Adipocyte (in vitro differentiated cells): ENCODE measurements around the gene C10orf120.

Experiments used
- DNase-seq: peaks from one replicate; pipeline ENCODE4 v3.0.0-alpha.2; 2015; ENCODE audit warnings: low read depth
- H3K27me3 ChIP-seq: replicated peaks from 2 replicates; pipeline ENCODE4 v1.7.0; 2013; ENCODE audit warnings: mild to moderate bottlenecking, low read length, moderate library complexity; ENCODE audit not compliant: control insufficient read depth, insufficient read depth
- H3K36me3 ChIP-seq: 2 replicates; pipeline ENCODE4 v1.7.0; 2013; ENCODE audit warnings: low read length, mild to moderate bottlenecking, moderate library complexity; ENCODE audit not compliant: control insufficient read depth, insufficient read depth, severe bottlenecking
- H3K4me1 ChIP-seq: 2 replicates; pipeline ENCODE4 v1.7.0; 2013; ENCODE audit warnings: mild to moderate bottlenecking, low read length, moderate library complexity; ENCODE audit not compliant: control insufficient read depth, insufficient read depth
- H3K4me3 ChIP-seq: 2 replicates; pipeline ENCODE4 v1.7.0; 2013; ENCODE audit warnings: mild to moderate bottlenecking, low read length, moderate library complexity
- H3K9ac ChIP-seq: 2 replicates; pipeline ENCODE4 v1.7.0; 2013; ENCODE audit warnings: mild to moderate bottlenecking, low read length, moderate library complexity
- H3K9me3 ChIP-seq: 2 replicates; pipeline ENCODE4 v1.7.0; 2013; ENCODE audit warnings: mild to moderate bottlenecking, low read length, moderate library complexity; ENCODE audit not compliant: control insufficient read depth

C10orf120 gene

GRCh38 chr10:122699796-122700455 is at the start of gene C10orf120:
Gene C10orf120, minus strand, starts transcription at chr10:122699846. Its CDS starts 56 bp downstream, at chr10:122699790.
- Histone ChIP-seq H3K9ac (no peak within 1 kb of the TSS), H3K4me1 (no peaks in the 10 kb centered on the region), H3K36me3 (no peaks in the 10 kb centered on the region), H3K27me3 (peaks cover 21% of the 10 kb centered on the region), H3K9me3 (no peaks in the 10 kb centered on the region), H3K4me3 (no peak within 1 kb of the TSS)
- DNase-seq = no peak

GRCh38 chr10:122748496-122748895 is 48.9 kb upstream of the C10orf120 start:
- no peak for DNase-seq
- no peak overlapping the region for H3K4me3 ChIP-seq
- peaks cover 4% of the 10 kb centered on the region for H3K27me3 ChIP-seq
- no peaks in the 10 kb centered on the region for H3K36me3 ChIP-seq
- H3K4me1 ChIP-seq = no peaks in the 10 kb centered on the region
- no peaks in the 10 kb centered on the region for H3K9me3 ChIP-seq
- H3K9ac ChIP-seq = no peak overlapping the region

- Histone ChIP-seq H3K27me3 (peaks cover 4% of the 10 kb centered on the region), H3K4me1 (no peaks in the 10 kb centered on the region), H3K4me3 (no peak overlapping the region), H3K9ac (no peak overlapping the region), H3K9me3 (no peaks in the 10 kb centered on the region), H3K36me3 (no peaks in the 10 kb centered on the region)
- no peak for DNase-seq
These were observed 46.8 kb upstream of the C10orf120 start for GRCh38 chr10:122746408-122746807.

GRCh38 chr10:122744257-122744656 is 44.6 kb upstream of the C10orf120 start:
- Histone ChIP-seq H3K9ac (no peak overlapping the region), H3K36me3 (no peaks in the 10 kb centered on the region), H3K9me3 (no peaks in the 10 kb centered on the region), H3K4me1 (no peaks in the 10 kb centered on the region), H3K27me3 (peaks cover 4% of the 10 kb centered on the region), H3K4me3 (no peak overlapping the region)
- no peak for DNase-seq

GRCh38 chr10:122740640-122741039 is 41.0 kb upstream of the C10orf120 start:
- Histone ChIP-seq H3K9me3 (no peaks in the 10 kb centered on the region), H3K9ac (no peak overlapping the region), H3K27me3 (no peaks in the 10 kb centered on the region), H3K4me1 (no peaks in the 10 kb centered on the region), H3K36me3 (no peaks in the 10 kb centered on the region), H3K4me3 (no peak overlapping the region)
- no peak for DNase-seq

- H3K4me3 ChIP-seq = no peak overlapping the region
- no peaks in the 10 kb centered on the region for H3K36me3 ChIP-seq
- DNase-seq = no peak
- H3K9me3 ChIP-seq = no peaks in the 10 kb centered on the region
- H3K9ac ChIP-seq = no peak overlapping the region
- no peaks in the 10 kb centered on the region for H3K4me1 ChIP-seq
- no peaks in the 10 kb centered on the region for H3K27me3 ChIP-seq
These were observed 38.4 kb upstream of the C10orf120 start for GRCh38 chr10:122738031-122738430.

- Histone ChIP-seq H3K9me3 (no peaks in the 10 kb centered on the region), H3K4me3 (no peak overlapping the region), H3K27me3 (peaks cover 20% of the 10 kb centered on the region), H3K9ac (no peak overlapping the region), H3K36me3 (no peaks in the 10 kb centered on the region), H3K4me1 (no peaks in the 10 kb centered on the region)
- DNase-seq = no peak
These were observed 34.5 kb upstream of the C10orf120 start for GRCh38 chr10:122733931-122734665.

GRCh38 chr10:122733443-122733842 is 33.8 kb upstream of the C10orf120 start:
- DNase-seq = no peak
- no peaks in the 10 kb centered on the region for H3K4me1 ChIP-seq
- H3K36me3 ChIP-seq = no peaks in the 10 kb centered on the region
- H3K9ac ChIP-seq = no peak overlapping the region
- H3K4me3 ChIP-seq = no peak overlapping the region
- H3K9me3 ChIP-seq = no peaks in the 10 kb centered on the region
- peaks cover 26% of the 10 kb centered on the region for H3K27me3 ChIP-seq

- Histone ChIP-seq H3K9me3 (no peaks in the 10 kb centered on the region), H3K36me3 (no peaks in the 10 kb centered on the region), H3K4me1 (no peaks in the 10 kb centered on the region), H3K27me3 (peaks cover 30% of the 10 kb centered on the region), H3K9ac (no peak overlapping the region), H3K4me3 (no peak overlapping the region)
- DNase-seq = no peak
These were observed 30.6 kb upstream of the C10orf120 start for GRCh38 chr10:122730238-122730637.

- no peaks in the 10 kb centered on the region for H3K36me3 ChIP-seq
- H3K9me3 ChIP-seq = no peaks in the 10 kb centered on the region
- H3K27me3 ChIP-seq = peaks cover 30% of the 10 kb centered on the region
- H3K9ac ChIP-seq = no peak overlapping the region
- no peaks in the 10 kb centered on the region for H3K4me1 ChIP-seq
- H3K4me3 ChIP-seq = no peak overlapping the region
- no peak for DNase-seq
These were observed 29.5 kb upstream of the C10orf120 start for GRCh38 chr10:122729126-122729525.

- Histone ChIP-seq H3K4me3 (no peak overlapping the region), H3K9me3 (no peaks in the 10 kb centered on the region), H3K27me3 (peaks cover 37% of the 10 kb centered on the region), H3K4me1 (no peaks in the 10 kb centered on the region), H3K9ac (no peak overlapping the region), H3K36me3 (no peaks in the 10 kb centered on the region)
- no peak for DNase-seq
These were observed 27.8 kb upstream of the C10orf120 start for GRCh38 chr10:122727426-122727825.
